HFFc6 (cell line): Measurements from ENCODE around the gene KLK8. TPM values are rescaled to one million over a fixed set of nuclear protein-coding genes. Genes with fewer than 3 reads are reported as not detected.
A peak's percentile ranks its signal among the peaks of the same experiment; 100 is the strongest.

ENCODE experiments used
- DNase-seq: peaks from one replicate; pipeline ENCODE4 v3.0.0-alpha.2; 2018
- H3K27ac Mint-ChIP-seq: 2 replicates; pipeline ENCODE4 v1.8.0; 2020; ENCODE audit warnings: mild to moderate bottlenecking, mixed read lengths
- H3K27me3 Mint-ChIP-seq: 2 replicates; pipeline ENCODE4 v1.8.0; 2021; ENCODE audit warnings: mild to moderate bottlenecking, moderate library complexity, mixed read lengths; ENCODE audit not compliant: insufficient read depth
- H3K36me3 Mint-ChIP-seq: 2 replicates; pipeline ENCODE4 v1.8.0; 2021; ENCODE audit warnings: low read depth, mixed read lengths
- H3K4me1 Mint-ChIP-seq: 2 replicates; pipeline ENCODE4 v1.8.0; 2020; ENCODE audit warnings: low read depth, mixed read lengths
- H3K4me3 Mint-ChIP-seq: 2 replicates; pipeline ENCODE4 v1.8.0; 2020; ENCODE audit warnings: mild to moderate bottlenecking, moderate library complexity, mixed read lengths
- H3K9me3 Mint-ChIP-seq: 2 replicates; pipeline ENCODE4 v1.8.0; 2020; ENCODE audit warnings: mild to moderate bottlenecking, mixed read lengths
- CTCF ChIP-seq: fragments of 200-600 bp; sonication (generic); IDR thresholded peaks from 2 replicates; pipeline ENCODE4 v1.5.0; 2021; ENCODE audit warnings: antibody characterized with exemption, mild to moderate bottlenecking
- total RNA-seq, 6 experiments: library from RNA; stranded (reverse); fragmentation: NEBNext Ultra II Directional; extraction: Animal tissue kit (Norgen Biotek cat#: 25700); gene quantifications; 2 replicates in 1 of 6; 3 replicates in 5 of 6; pipeline ENCODE4 v1.2.3, GENCODE V29; 2021

Gene KLK8
- total RNA-seq, 6 experiments from 2014 or later: not detected

- DNase-seq: no peak
- TF ChIP-seq CTCF: no peak
- Mint-ChIP-seq H3K9me3 (peaks cover 6% of the 10 kb centered on the region), H3K27ac (no peak within 1 kb of the TSS), H3K36me3 (no peaks in the 10 kb centered on the region; the same call in 1 of the 2 replicates), H3K27me3 (peaks cover 20% of the 10 kb centered on the region), H3K4me1 (peaks cover 6% of the 10 kb centered on the region; the same call in 1 of the 2 replicates), H3K4me3 (peak within 1 kb of the TSS; percentile 45; the same call in 1 of the 2 replicates)
Observed at GRCh38 chr19:51019544-51019925, 18.1 kb upstream of the KLK8 start, which contains the start of gene KLK10. Gene KLK10 (minus strand): TSS chr19:51019709. CDS start chr19:51019130, 579 bp downstream.

- Mint-ChIP-seq H3K27me3 (peaks cover 23% of the 10 kb centered on the region), H3K4me1 (peaks cover 6% of the 10 kb centered on the region; the same call in 1 of the 2 replicates), H3K4me3 (peak overlapping the region; percentile 45; the same call in 1 of the 2 replicates), H3K9me3 (peaks cover 12% of the 10 kb centered on the region), H3K27ac (no peak overlapping the region), H3K36me3 (no peaks in the 10 kb centered on the region; the same call in 1 of the 2 replicates)
- TF ChIP-seq CTCF: no peak
- DNase-seq: no peak
Observed at GRCh38 chr19:51018745-51019543, 17.5 kb upstream of the KLK8 start.

- Mint-ChIP-seq H3K4me1 (peaks cover 6% of the 10 kb centered on the region; the same call in 1 of the 2 replicates), H3K9me3 (peaks cover 22% of the 10 kb centered on the region), H3K36me3 (no peaks in the 10 kb centered on the region; the same call in 1 of the 2 replicates), H3K27ac (no peak overlapping the region), H3K27me3 (peaks cover 17% of the 10 kb centered on the region), H3K4me3 (no peak overlapping the region)
- DNase-seq: no peak
- peak; percentile 40; the same call in 1 of the 2 replicates for TF ChIP-seq CTCF
Observed at GRCh38 chr19:51016798-51017683, 15.6 kb upstream of the KLK8 start.

- Mint-ChIP-seq H3K27ac (no peak overlapping the region), H3K4me3 (no peak overlapping the region), H3K36me3 (no peaks in the 10 kb centered on the region; the same call in 1 of the 2 replicates), H3K4me1 (peaks cover 6% of the 10 kb centered on the region; the same call in 1 of the 2 replicates), H3K27me3 (peaks cover 17% of the 10 kb centered on the region), H3K9me3 (peaks cover 26% of the 10 kb centered on the region)
- DNase-seq: no peak
- TF ChIP-seq CTCF: no peak
Observed at GRCh38 chr19:51015691-51016267, 14.4 kb upstream of the KLK8 start.

- Mint-ChIP-seq H3K27ac (no peak overlapping the region), H3K4me3 (no peak overlapping the region), H3K4me1 (peaks cover 6% of the 10 kb centered on the region; the same call in 1 of the 2 replicates), H3K9me3 (peaks cover 37% of the 10 kb centered on the region), H3K27me3 (peaks cover 19% of the 10 kb centered on the region), H3K36me3 (no peaks in the 10 kb centered on the region; the same call in 1 of the 2 replicates)
- no peak for DNase-seq
- TF ChIP-seq CTCF: no peak
Observed at GRCh38 chr19:51014242-51014641, 12.8 kb upstream of the KLK8 start.
